ENCODE results near the gene ACAT2. TPM values are rescaled to one million over a fixed set of nuclear protein-coding genes. Genes with fewer than 3 reads are reported as not detected.

Gene ACAT2
- total and polyA plus RNA-seq, 2 donors (not counting 1 experiment from before 2014, with no cell fraction given), result 6.5 to 31.1 TPM

GRCh38 chr6:159742165-159742564 lies 19.7 kb upstream of the ACAT2 start:
- Histone ChIP-seq H3K27ac (ENCODE audit: low read length in 2 of 2) (no peak overlapping the region), H3K4me1 (ENCODE audit: control insufficient read depth in 2 of 2, insufficient read depth in 2 of 2, low read length in 2 of 2) (peaks cover 0 to 4% of the 10 kb centered on the region in 2 donors), H2AFZ (ENCODE audit: insufficient read depth, low read depth, low read length, poor library complexity, severe bottlenecking) (no peak overlapping the region), H3K27me3 (replicated peaks in 1 of 4; ENCODE audit: control extremely low read depth in 1 of 4, control insufficient read depth in 3 of 4, insufficient read depth in 4 of 4, low read length in 3 of 4) (no peaks in the 10 kb centered on the region), H3K9ac (ENCODE audit: low read length) (no peak overlapping the region), H3K36me3 (replicated peaks in 1 of 2; ENCODE audit: control extremely low read depth in 1 of 2, control insufficient read depth in 1 of 2, extremely low read depth in 1 of 2, insufficient read depth in 2 of 2, low read length in 1 of 2) (peaks cover 15 to 87% of the 10 kb centered on the region in 2 experiments), H3K4me3 (ENCODE audit: control extremely low read depth in 1 of 5, extremely low read depth in 1 of 5, insufficient read depth in 1 of 5, low read depth in 2 of 5, low read length in 4 of 5) (no peak overlapping the region), H3K4me2 (replicated peaks; ENCODE audit: low read depth, low read length, poor library complexity, severe bottlenecking) (no peak overlapping the region), H4K20me1 (ENCODE audit: control insufficient read depth, insufficient read depth, low read length, poor library complexity, severe bottlenecking) (peaks cover 53% of the 10 kb centered on the region), H3K79me2 (ENCODE audit: control insufficient read depth, insufficient read depth, low read length) (peaks cover 78% of the 10 kb centered on the region), H3K9me3 (ENCODE audit: control extremely low read depth in 1 of 3, control insufficient read depth in 2 of 3, insufficient read depth in 1 of 3, low read length in 2 of 3) (no peaks in the 10 kb centered on the region)
- Mint-ChIP-seq H3K9me3 (ENCODE audit: insufficient read depth) (no peaks in the 10 kb centered on the region), H3K4me1 (peaks cover 9% of the 10 kb centered on the region), H3K27me3 (no peaks in the 10 kb centered on the region), H3K27ac (no peak overlapping the region), H3K4me3 (no peak overlapping the region)
- POLR2A ChIA-PET, result no interaction called here
- ATAC-seq (ENCODE audit: low read depth) (no peak), DNase-seq (no peak)
- intact Hi-C loops (cut with micrococcal nuclease), result no loop called here
- no peak for TF ChIP-seq EZH2 (IDR thresholded peaks at IDR 0.05; ENCODE audit: borderline replicate concordance, insufficient read depth, low read depth, low read length, poor library complexity, severe bottlenecking)
- TF ChIP-seq, protein P1, sequence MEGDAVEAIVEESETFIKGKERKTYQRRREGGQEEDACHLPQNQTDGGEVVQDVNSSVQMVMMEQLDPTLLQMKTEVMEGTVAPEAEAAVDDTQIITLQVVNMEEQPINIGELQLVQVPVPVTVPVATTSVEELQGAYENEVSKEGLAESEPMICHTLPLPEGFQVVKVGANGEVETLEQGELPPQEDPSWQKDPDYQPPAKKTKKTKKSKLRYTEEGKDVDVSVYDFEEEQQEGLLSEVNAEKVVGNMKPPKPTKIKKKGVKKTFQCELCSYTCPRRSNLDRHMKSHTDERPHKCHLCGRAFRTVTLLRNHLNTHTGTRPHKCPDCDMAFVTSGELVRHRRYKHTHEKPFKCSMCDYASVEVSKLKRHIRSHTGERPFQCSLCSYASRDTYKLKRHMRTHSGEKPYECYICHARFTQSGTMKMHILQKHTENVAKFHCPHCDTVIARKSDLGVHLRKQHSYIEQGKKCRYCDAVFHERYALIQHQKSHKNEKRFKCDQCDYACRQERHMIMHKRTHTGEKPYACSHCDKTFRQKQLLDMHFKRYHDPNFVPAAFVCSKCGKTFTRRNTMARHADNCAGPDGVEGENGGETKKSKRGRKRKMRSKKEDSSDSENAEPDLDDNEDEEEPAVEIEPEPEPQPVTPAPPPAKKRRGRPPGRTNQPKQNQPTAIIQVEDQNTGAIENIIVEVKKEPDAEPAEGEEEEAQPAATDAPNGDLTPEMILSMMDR (IDR thresholded peaks at IDR 0.05), result no peak
- WGBS (ENCODE audit: insufficient coverage), result no CpG with 5 or more reads among the region's 1 CpG
- CTCF ChIA-PET, result interaction anchor here (1.3 kb wide), 1 partner anchor 21 kb away, joined by 5 read pairs; no protein-coding TSS in a partner anchor

GRCh38 chr6:159745081-159745480 lies 16.8 kb upstream of the ACAT2 start:
- no peak overlapping the region for H2AFZ ChIP-seq (ENCODE audit: insufficient read depth, low read depth, low read length, poor library complexity, severe bottlenecking)
- no peak for ATAC-seq (ENCODE audit: low read depth)
- no peak for DNase-seq
- ChIA-PET CTCF (interaction anchor here (1.2 kb wide), 1 partner anchor 56 kb away, joined by 3 read pairs; no protein-coding TSS in a partner anchor), POLR2A (no interaction called here)
- no peak overlapping the region for H3K4me2 ChIP-seq (replicated peaks; ENCODE audit: low read depth, low read length, poor library complexity, severe bottlenecking)
- no peaks in the 10 kb centered on the region for H3K27me3 ChIP-seq (replicated peaks in 1 of 4; ENCODE audit: control extremely low read depth in 1 of 4, control insufficient read depth in 3 of 4, insufficient read depth in 4 of 4, low read length in 3 of 4)
- no peaks in the 10 kb centered on the region for H3K4me1 ChIP-seq (ENCODE audit: control insufficient read depth in 2 of 2, insufficient read depth in 2 of 2, low read length in 2 of 2)
- intact Hi-C loops (cut with micrococcal nuclease), result no loop called here
- H3K36me3 ChIP-seq (replicated peaks in 1 of 2; ENCODE audit: control extremely low read depth in 1 of 2, control insufficient read depth in 1 of 2, extremely low read depth in 1 of 2, insufficient read depth in 2 of 2, low read length in 1 of 2), result peaks cover 20 to 94% of the 10 kb centered on the region in 2 experiments
- 94% methylated on average over 5 of the region's 7 CpGs for WGBS (ENCODE audit: insufficient coverage)
- Mint-ChIP-seq H3K27me3 (no peaks in the 10 kb centered on the region), H3K4me3 (no peak overlapping the region), H3K27ac (no peak overlapping the region), H3K4me1 (no peaks in the 10 kb centered on the region), H3K9me3 (ENCODE audit: insufficient read depth) (no peaks in the 10 kb centered on the region)
- peaks cover 52% of the 10 kb centered on the region for H3K79me2 ChIP-seq (ENCODE audit: control insufficient read depth, insufficient read depth, low read length)
- H3K4me3 ChIP-seq (ENCODE audit: control extremely low read depth in 1 of 5, extremely low read depth in 1 of 5, insufficient read depth in 1 of 5, low read depth in 2 of 5, low read length in 4 of 5), result no peak overlapping the region
- H3K9ac ChIP-seq (ENCODE audit: low read length), result no peak overlapping the region
- H4K20me1 ChIP-seq (ENCODE audit: control insufficient read depth, insufficient read depth, low read length, poor library complexity, severe bottlenecking), result peaks cover 30% of the 10 kb centered on the region
- no peaks in the 10 kb centered on the region for H3K9me3 ChIP-seq (ENCODE audit: control extremely low read depth in 1 of 3, control insufficient read depth in 2 of 3, insufficient read depth in 1 of 3, low read length in 2 of 3)
- peak overlapping the region in 1 of 2 donors; percentile 36 for H3K27ac ChIP-seq (ENCODE audit: low read length in 2 of 2)
- TF ChIP-seq, protein P1 (IDR thresholded peaks at IDR 0.05), result no peak
- TF ChIP-seq EZH2 (IDR thresholded peaks at IDR 0.05; ENCODE audit: borderline replicate concordance, insufficient read depth, low read depth, low read length, poor library complexity, severe bottlenecking), result no peak
